MCF 10A (cell line): ENCODE results near the gene PTPN3. TPM values are rescaled to one million over a fixed set of nuclear protein-coding genes. Genes with fewer than 3 reads are reported as not detected.

Experiments used
- BruUV-seq: library from RNA; stranded (reverse); fragments of 400-500 nt; replicated peaks from 2 replicates; lab custom pipeline; 2021; lab: Mats Ljungman, UMichigan
- CTCF ChIA-PET: fragments of 300-600 bp; sonication (Branson Sonifier 250); formaldehyde crosslinking; extraction: SDS; loops from one replicate; lab custom pipeline; 2021; ENCODE audit warnings: antibody characterized with exemption, inconsistent platforms; lab: Yijun Ruan, JAX
- POLR2A ChIA-PET: fragments of 300-600, 350-650 bp; sonication (Branson Sonifier 250); formaldehyde crosslinking; extraction: SDS; loops from one replicate; lab custom pipeline; 2020; ENCODE audit warnings: antibody characterized with exemption, inconsistent platforms; lab: Yijun Ruan, JAX
- DNase-seq: peaks from one replicate; pipeline ENCODE4 v3.0.0-alpha.2; 2018; ENCODE audit not compliant: unreplicated experiment
- H3K27ac Mint-ChIP-seq: one replicate; pipeline ENCODE4 v1.8.0; 2022; ENCODE audit warnings: mild to moderate bottlenecking, low read depth, mixed read lengths; ENCODE audit not compliant: unreplicated experiment
- H3K27me3 Mint-ChIP-seq: one replicate; pipeline ENCODE4 v1.8.0; 2022; ENCODE audit warnings: mixed read lengths; ENCODE audit not compliant: insufficient read depth, unreplicated experiment
- H3K36me3 Mint-ChIP-seq: one replicate; pipeline ENCODE4 v1.8.0; 2022; ENCODE audit warnings: mild to moderate bottlenecking, moderate library complexity, mixed read lengths; ENCODE audit not compliant: insufficient read depth, unreplicated experiment
- H3K4me1 Mint-ChIP-seq: one replicate; pipeline ENCODE4 v1.8.0; 2022; ENCODE audit warnings: mixed read lengths; ENCODE audit not compliant: insufficient read depth, unreplicated experiment
- H3K4me3 Mint-ChIP-seq: one replicate; pipeline ENCODE4 v1.8.0; 2022; ENCODE audit warnings: mild to moderate bottlenecking, moderate library complexity, mixed read lengths; ENCODE audit not compliant: unreplicated experiment
- H3K9me3 Mint-ChIP-seq: one replicate; pipeline ENCODE4 v1.8.0; 2022; ENCODE audit warnings: mixed read lengths; ENCODE audit not compliant: unreplicated experiment
- intact Hi-C: fragments of 100-400 bp; cut with micrococcal nuclease; formaldehyde crosslinking; loops from 2 replicates; pipeline ENCODE4 v1.14.1; 2022
- total RNA-seq: library from RNA; stranded (reverse); gene quantifications from 2 replicates; pipeline ENCODE4 v1.2.3, GENCODE V29; 2022
- TF ChIP-seq, protein P1 (sequence below): fragments of 200-600 bp; IDR thresholded peaks from one replicate; pipeline ENCODE4 v1.8.0; 2022; ENCODE audit warnings: antibody characterized with exemption, mild to moderate bottlenecking; ENCODE audit not compliant: unreplicated experiment

The PTPN3 gene
- total RNA-seq, 1 experiment from 2014 or later: 6.9 TPM

GRCh38 chr9:109467936-109468335 is 30.2 kb downstream of the PTPN3 start:
- ChIA-PET CTCF (interaction anchor here (0.6 to 10.1 kb wide), 9 partner anchors 15 to 181 kb away, joined by 3 to 387 read pairs (median 5); no protein-coding TSS in a partner anchor), POLR2A (interaction anchor here (0.7 to 8.9 kb wide), 5 partner anchors 17 to 421 kb away, joined by 3 to 344 read pairs (median 8); no protein-coding TSS in a partner anchor)
- H3K9me3 Mint-ChIP-seq: no peaks in the 10 kb centered on the region
- intact Hi-C loops: loop anchor here (5.0 kb wide), 2 partner anchors 141 to 184 kb away; no protein-coding TSS in a partner anchor
- no peak for DNase-seq
- no TSS peak for BruUV-seq
- no peaks in the 10 kb centered on the region for H3K36me3 Mint-ChIP-seq
- peak overlapping the region; percentile 17 for H3K27ac Mint-ChIP-seq
- H3K4me3 Mint-ChIP-seq: no peak overlapping the region
- no peaks in the 10 kb centered on the region for H3K27me3 Mint-ChIP-seq
- H3K4me1 Mint-ChIP-seq: peaks cover 64% of the 10 kb centered on the region
- TF ChIP-seq, protein P1, sequence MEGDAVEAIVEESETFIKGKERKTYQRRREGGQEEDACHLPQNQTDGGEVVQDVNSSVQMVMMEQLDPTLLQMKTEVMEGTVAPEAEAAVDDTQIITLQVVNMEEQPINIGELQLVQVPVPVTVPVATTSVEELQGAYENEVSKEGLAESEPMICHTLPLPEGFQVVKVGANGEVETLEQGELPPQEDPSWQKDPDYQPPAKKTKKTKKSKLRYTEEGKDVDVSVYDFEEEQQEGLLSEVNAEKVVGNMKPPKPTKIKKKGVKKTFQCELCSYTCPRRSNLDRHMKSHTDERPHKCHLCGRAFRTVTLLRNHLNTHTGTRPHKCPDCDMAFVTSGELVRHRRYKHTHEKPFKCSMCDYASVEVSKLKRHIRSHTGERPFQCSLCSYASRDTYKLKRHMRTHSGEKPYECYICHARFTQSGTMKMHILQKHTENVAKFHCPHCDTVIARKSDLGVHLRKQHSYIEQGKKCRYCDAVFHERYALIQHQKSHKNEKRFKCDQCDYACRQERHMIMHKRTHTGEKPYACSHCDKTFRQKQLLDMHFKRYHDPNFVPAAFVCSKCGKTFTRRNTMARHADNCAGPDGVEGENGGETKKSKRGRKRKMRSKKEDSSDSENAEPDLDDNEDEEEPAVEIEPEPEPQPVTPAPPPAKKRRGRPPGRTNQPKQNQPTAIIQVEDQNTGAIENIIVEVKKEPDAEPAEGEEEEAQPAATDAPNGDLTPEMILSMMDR: no peak

- H3K27me3 Mint-ChIP-seq: no peaks in the 10 kb centered on the region
- DNase-seq: peak; percentile 92
- peaks cover 6% of the 10 kb centered on the region for H3K36me3 Mint-ChIP-seq
- POLR2A ChIA-PET: interaction anchor here (0.7 to 8.9 kb wide), 11 partner anchors 10 to 138 kb away, joined by 3 to 344 read pairs (median 4); no protein-coding TSS in a partner anchor
- H3K27ac Mint-ChIP-seq: peak overlapping the region; percentile 17
- peak overlapping the region; percentile 41 for H3K4me3 Mint-ChIP-seq
- BruUV-seq: no TSS peak
- H3K9me3 Mint-ChIP-seq: no peaks in the 10 kb centered on the region
- H3K4me1 Mint-ChIP-seq: peaks cover 56% of the 10 kb centered on the region
- CTCF ChIA-PET: interaction anchor here (0.6 to 10.1 kb wide), 8 partner anchors 14 to 388 kb away, joined by 3 to 387 read pairs (median 3); no protein-coding TSS in a partner anchor
- TF ChIP-seq, protein P1: no peak
- intact Hi-C loops: loop anchor here (5.0 kb wide), 2 partner anchors 140 to 185 kb away; no protein-coding TSS in a partner anchor
These were observed 31.2 kb downstream of the PTPN3 start for GRCh38 chr9:109466623-109467590.

- intact Hi-C loops: no loop called here
- peaks cover 15% of the 10 kb centered on the region for H3K36me3 Mint-ChIP-seq
- ChIA-PET POLR2A (interaction anchor here (0.7 to 8.9 kb wide), 6 partner anchors 13 to 661 kb away, joined by 3 to 344 read pairs (median 8); partner anchors contain the start of gene PTPN3), CTCF (interaction anchor here (0.7 to 10.1 kb wide), 3 partner anchors 11 to 49 kb away, joined by 3 to 387 read pairs (median 225); no protein-coding TSS in a partner anchor)
- peaks cover 46% of the 10 kb centered on the region for H3K4me1 Mint-ChIP-seq
- no peaks in the 10 kb centered on the region for H3K27me3 Mint-ChIP-seq
- H3K4me3 Mint-ChIP-seq: peak overlapping the region; percentile 36
- TF ChIP-seq, protein P1: no peak
- H3K27ac Mint-ChIP-seq: peak overlapping the region; percentile 87
- H3K9me3 Mint-ChIP-seq: no peaks in the 10 kb centered on the region
- BruUV-seq: no TSS peak
- DNase-seq: peak; percentile 72
These were observed 34.0 kb downstream of the PTPN3 start for GRCh38 chr9:109463924-109464625.
